GM23338 (cell line): Measurements from ENCODE around the gene TEX26. TPM values are rescaled to one million over a fixed set of nuclear protein-coding genes. Genes with fewer than 3 reads are reported as not detected.

Experiments
- ATAC-seq: fragments of 200-7000 bp; cut with Tn5 transposase; 3 replicates; pipeline ENCODE4 v1.9.1; 2020
- DNase-seq: peaks from one replicate; pipeline ENCODE4 v3.0.0-alpha.2; 2015; ENCODE audit warnings: low spot score
- H2AFZ ChIP-seq: fragments of 200-600 bp; sonication (generic); 2 replicates; pipeline ENCODE4 v1.8.0; 2016; ENCODE audit warnings: antibody characterized with exemption, mild to moderate bottlenecking, moderate library complexity
- H3F3A ChIP-seq: fragments of 200-600 bp; sonication (generic); replicated peaks from 2 replicates; pipeline ENCODE4 v1.8.0; 2017; ENCODE audit warnings: antibody characterized with exemption, mixed run types, low read depth
- H3K27ac ChIP-seq: fragments of 200-600 bp; sonication (generic); 2 replicates; pipeline ENCODE4 v1.6.1; 2016; ENCODE audit warnings: low read depth
- H3K27me3 ChIP-seq: fragments of 200-600 bp; sonication (generic); 2 replicates; pipeline ENCODE4 v1.8.0; 2016; ENCODE audit warnings: mild to moderate bottlenecking, mixed run types, moderate library complexity; ENCODE audit not compliant: insufficient read depth
- H3K36me3 ChIP-seq: fragments of 200-600 bp; sonication (generic); 2 replicates; pipeline ENCODE4 v1.8.0; 2016; ENCODE audit warnings: mild to moderate bottlenecking; ENCODE audit not compliant: insufficient read depth
- H3K4me1 ChIP-seq: fragments of 200-600 bp; sonication (generic); 2 replicates; pipeline ENCODE4 v1.8.0; 2016; ENCODE audit warnings: mild to moderate bottlenecking, moderate library complexity; ENCODE audit not compliant: insufficient read depth
- H3K4me2 ChIP-seq: fragments of 200-600 bp; sonication (generic); 2 replicates; pipeline ENCODE4 v1.7.1; 2017; ENCODE audit warnings: mixed run types
- H3K4me3 ChIP-seq: fragments of 200-600 bp; sonication (generic); 2 replicates; pipeline ENCODE4 v1.6.1; 2016; ENCODE audit warnings: mixed run types
- H3K79me2 ChIP-seq: fragments of 200-600 bp; sonication (generic); replicated peaks from 2 replicates; pipeline ENCODE4 v1.8.0; 2017; ENCODE audit warnings: mild to moderate bottlenecking; ENCODE audit not compliant: insufficient read depth
- H3K9me2 ChIP-seq: fragments of 200-600 bp; sonication (generic); 2 replicates; pipeline ENCODE4 v1.8.0; 2017; ENCODE audit not compliant: insufficient read depth
- H4K20me1 ChIP-seq: fragments of 200-600 bp; sonication (generic); replicated peaks from 2 replicates; pipeline ENCODE4 v1.8.0; 2017; ENCODE audit warnings: mild to moderate bottlenecking; ENCODE audit not compliant: insufficient read depth
- H3K27ac Mint-ChIP-seq: 2 replicates; pipeline ENCODE4 v1.8.0; 2020; ENCODE audit warnings: inconsistent platforms, mild to moderate bottlenecking, moderate library complexity, mixed read lengths
- H3K27me3 Mint-ChIP-seq: 3 replicates; pipeline ENCODE4 v1.8.0; 2022; ENCODE audit warnings: low read depth, mild to moderate bottlenecking, moderate library complexity, mixed read lengths, inconsistent platforms; ENCODE audit not compliant: insufficient read depth, poor library complexity
- H3K36me3 Mint-ChIP-seq: 3 replicates; pipeline ENCODE4 v1.8.0; 2021; ENCODE audit warnings: low read depth, mild to moderate bottlenecking, inconsistent platforms, moderate library complexity, mixed read lengths
- H3K4me1 Mint-ChIP-seq: 3 replicates; pipeline ENCODE4 v1.8.0; 2020; ENCODE audit warnings: mild to moderate bottlenecking, inconsistent platforms, mixed read lengths
- H3K4me3 Mint-ChIP-seq: 3 replicates; pipeline ENCODE4 v1.8.0; 2021; ENCODE audit warnings: moderate library complexity, mild to moderate bottlenecking, inconsistent platforms, mixed read lengths
- H3K9me3 Mint-ChIP-seq: 3 replicates; pipeline ENCODE4 v1.8.0; 2020; ENCODE audit warnings: moderate library complexity, mild to moderate bottlenecking, inconsistent platforms, mixed read lengths
- CTCF ChIP-seq, 2 experiments: fragments of 200-600 bp in 1 of 2; sonication (generic) in 1 of 2; conservative IDR thresholded peaks; 2 replicates each; pipeline versions ENCODE4 v1.5.1 to v1.6.1; 2016 to 2017; ENCODE audit warnings: antibody characterized with exemption in 2 of 2, low read depth in 2 of 2, mild to moderate bottlenecking in 2 of 2, moderate library complexity in 1 of 2
- EZH2 ChIP-seq: fragments of 200-600 bp; sonication (generic); IDR thresholded peaks from one replicate; pipeline ENCODE4 v1.8.0; 2017; ENCODE audit warnings: antibody characterized with exemption, mild to moderate bottlenecking, low read depth; ENCODE audit not compliant: unreplicated experiment
- EZH2phosphoT487 ChIP-seq: fragments of 200-600 bp; sonication (generic); IDR thresholded peaks from one replicate; pipeline ENCODE4 v1.8.1; 2018; ENCODE audit warnings: antibody characterized with exemption; ENCODE audit not compliant: unreplicated experiment
- JUNB ChIP-seq: IDR thresholded peaks from one replicate; pipeline ENCODE4 v1.6.1; 2016; ENCODE audit warnings: antibody characterized with exemption; ENCODE audit not compliant: unreplicated experiment
- REST ChIP-seq: IDR thresholded peaks from one replicate; pipeline ENCODE4 v1.6.1; 2018; ENCODE audit warnings: antibody characterized with exemption; ENCODE audit not compliant: unreplicated experiment
- STAT1 ChIP-seq: IDR thresholded peaks from one replicate; pipeline ENCODE4 v1.6.1; 2016; ENCODE audit warnings: antibody characterized with exemption; ENCODE audit not compliant: unreplicated experiment
- ZNF114 ChIP-seq: fragments of 250-450 bp; sonication (Bioruptor Pico); IDR thresholded peaks from 2 replicates; pipeline ENCODE4 v1.5.0; 2020; ENCODE audit warnings: mild to moderate bottlenecking, moderate library complexity
- ZNF331 ChIP-seq: fragments of 250-450 bp; sonication (Bioruptor Pico); IDR thresholded peaks from 2 replicates; pipeline ENCODE4 v1.5.0; 2020; ENCODE audit warnings: low read depth, mild to moderate bottlenecking, moderate library complexity
- ZNF462 ChIP-seq: fragments of 250-450 bp; sonication (Bioruptor Pico); IDR thresholded peaks from 2 replicates; pipeline ENCODE4 v1.5.0; 2020; ENCODE audit warnings: mild to moderate bottlenecking, moderate library complexity
- polyA plus RNA-seq: library from polyadenylated mRNA; unstranded; fragments of >200 nt; fragmentation: Nextera tagmentation; extraction: Ambion mirVana; gene quantifications from 2 replicates; pipeline ENCODE4 v1.2.1, GENCODE V29; 2016
- total RNA-seq: library from RNA; depleted of rRNA; stranded (reverse); fragments of >200 nt; shearing (Covaris generic); gene quantifications from 2 replicates; pipeline ENCODE4 v1.2.3, GENCODE V29; 2014

Gene TEX26
- total and polyA plus RNA-seq, 2 experiments from 2014 or later = not detected

- no peak for TF ChIP-seq CTCF (conservative IDR thresholded peaks at IDR 0.05; ENCODE audit: low read depth in 2 of 2)
- TF ChIP-seq EZH2phosphoT487 = no peak
- no peak for TF ChIP-seq EZH2
- no peak for TF ChIP-seq ZNF331 (CRISPR knock-in tag)
- no peak for TF ChIP-seq JUNB
- TF ChIP-seq STAT1 = no peak
- TF ChIP-seq REST = no peak
Observed at GRCh38 chr13:30995331-30995730, 62.9 kb downstream of the TEX26 start (continued).

- peaks cover 4% of the 10 kb centered on the region for H3K27me3 Mint-ChIP-seq
- H3K9me2 ChIP-seq = no peaks in the 10 kb centered on the region; the same call in 1 of the 2 replicates
- H3K79me2 ChIP-seq = no peaks in the 10 kb centered on the region
- no peaks in the 10 kb centered on the region for H3K27me3 ChIP-seq
- no peak overlapping the region for H3K4me3 ChIP-seq
- no peaks in the 10 kb centered on the region for H4K20me1 ChIP-seq
- no peak overlapping the region for H3K4me2 ChIP-seq
- no peak overlapping the region for H3K27ac ChIP-seq
- H3F3A ChIP-seq = no peaks in the 10 kb centered on the region
- no peak for ATAC-seq
- H3K9me3 Mint-ChIP-seq = no peaks in the 10 kb centered on the region
- no peak for DNase-seq
- no peak overlapping the region for H3K27ac Mint-ChIP-seq
- H3K36me3 Mint-ChIP-seq = no peaks in the 10 kb centered on the region
- no peak overlapping the region for H2AFZ ChIP-seq
- H3K4me3 Mint-ChIP-seq = no peak overlapping the region
- H3K36me3 ChIP-seq = no peaks in the 10 kb centered on the region
- no peaks in the 10 kb centered on the region for H3K4me1 Mint-ChIP-seq
- no peaks in the 10 kb centered on the region for H3K4me1 ChIP-seq
- TF ChIP-seq JUNB (no peak), ZNF331 (CRISPR knock-in tag) (no peak), ZNF462 (no peak), ZNF114 (CRISPR knock-in tag) (no peak), STAT1 (no peak), EZH2 (no peak), REST (no peak)
Observed at GRCh38 chr13:30997697-30998096, 65.2 kb downstream of the TEX26 start.
